H9 (cell line): ENCODE results near the gene GRXCR2. TPM values are rescaled to one million over a fixed set of nuclear protein-coding genes. Genes with fewer than 3 reads are reported as not detected.

Experiments used
- DNase-seq: peaks from one replicate; pipeline ENCODE4 v3.0.0-alpha.2; 2017
- H2AFZ ChIP-seq: one replicate; pipeline ENCODE4 v1.6.1; 2013; ENCODE audit warnings: mild to moderate bottlenecking, low read length, control low read depth, moderate library complexity
- H2AK5ac ChIP-seq: 2 replicates; pipeline ENCODE4 v1.6.1; 2013; ENCODE audit warnings: low read length, control low read depth, mixed read lengths; ENCODE audit not compliant: insufficient read length
- H2BK120ac ChIP-seq: one replicate; pipeline ENCODE4 v1.6.1; 2013; ENCODE audit warnings: low read depth, mild to moderate bottlenecking, low read length, control low read depth, inconsistent platforms; ENCODE audit not compliant: poor library complexity, severe bottlenecking
- H2BK12ac ChIP-seq: 2 replicates; pipeline ENCODE4 v1.6.1; 2013; ENCODE audit warnings: low read length, control low read depth, mixed read lengths, low read depth; ENCODE audit not compliant: insufficient read length
- H2BK15ac ChIP-seq: 2 replicates; pipeline ENCODE4 v1.6.1; 2013; ENCODE audit warnings: low read depth, low read length, control low read depth
- H2BK20ac ChIP-seq: one replicate; pipeline ENCODE4 v1.6.1; 2013; ENCODE audit warnings: low read depth, mild to moderate bottlenecking, low read length, control low read depth, inconsistent platforms; ENCODE audit not compliant: poor library complexity, severe bottlenecking
- H2BK5ac ChIP-seq: 2 replicates; pipeline ENCODE4 v1.6.1; 2013; ENCODE audit warnings: low read length, control low read depth, mixed read lengths; ENCODE audit not compliant: insufficient read length
- H3K14ac ChIP-seq: 2 replicates; pipeline ENCODE4 v1.6.1; 2013; ENCODE audit warnings: low read length, control low read depth; ENCODE audit not compliant: insufficient read depth
- H3K18ac ChIP-seq: 2 replicates; pipeline ENCODE4 v1.6.1; 2013; ENCODE audit warnings: low read depth, mild to moderate bottlenecking, mixed read lengths, low read length, control low read depth; ENCODE audit not compliant: insufficient read length
- H3K23ac ChIP-seq: 2 replicates; pipeline ENCODE4 v1.6.1; 2013; ENCODE audit warnings: low read length, control low read depth, mixed read lengths, low read depth; ENCODE audit not compliant: insufficient read length
- H3K23me2 ChIP-seq: 2 replicates; pipeline ENCODE4 v1.6.1; 2013; ENCODE audit warnings: low read depth, mild to moderate bottlenecking, mixed read lengths, low read length, control low read depth; ENCODE audit not compliant: insufficient read length, poor library complexity, severe bottlenecking
- H3K27ac ChIP-seq: 2 replicates; pipeline ENCODE4 v1.5.1; 2013; ENCODE audit warnings: low read length, control low read depth, mixed read lengths, low read depth; ENCODE audit not compliant: insufficient read length
- H3K27me3 ChIP-seq: 2 replicates; pipeline ENCODE4 v1.6.1; 2013; ENCODE audit warnings: low read length, control low read depth, inconsistent platforms; ENCODE audit not compliant: insufficient read depth
- H3K4ac ChIP-seq: 2 replicates; pipeline ENCODE4 v1.6.1; 2013; ENCODE audit warnings: low read depth, mild to moderate bottlenecking, control low read depth, inconsistent platforms, low read length, moderate library complexity
- H3K4me1 ChIP-seq: 2 replicates; pipeline ENCODE4 v1.6.1; 2013; ENCODE audit warnings: low read length, control low read depth, inconsistent platforms; ENCODE audit not compliant: insufficient read depth
- H3K4me2 ChIP-seq: 2 replicates; pipeline ENCODE4 v1.6.1; 2013; ENCODE audit warnings: low read length, control low read depth, mixed read lengths; ENCODE audit not compliant: insufficient read length, insufficient read depth
- H3K56ac ChIP-seq: 2 replicates; pipeline ENCODE4 v1.6.1; 2013; ENCODE audit warnings: low read depth, mild to moderate bottlenecking, mixed read lengths, low read length, control low read depth; ENCODE audit not compliant: insufficient read length
- H3K79me1 ChIP-seq: 2 replicates; pipeline ENCODE4 v1.6.1; 2013; ENCODE audit warnings: low read depth, mild to moderate bottlenecking, moderate library complexity, low read length, control low read depth, inconsistent platforms; ENCODE audit not compliant: insufficient read depth, poor library complexity, severe bottlenecking
- H3K79me2 ChIP-seq: 2 replicates; pipeline ENCODE4 v1.6.1; 2013; ENCODE audit warnings: low read length, control low read depth, inconsistent platforms; ENCODE audit not compliant: insufficient read depth
- H3K9ac ChIP-seq: 2 replicates; pipeline ENCODE4 v1.6.1; 2013; ENCODE audit warnings: low read length, control low read depth, mixed read lengths; ENCODE audit not compliant: insufficient read length; ENCODE audit errors: extremely low read depth
- H3K9me3 ChIP-seq: one replicate; pipeline ENCODE4 v1.6.1; 2013; ENCODE audit warnings: low read depth, low read length, inconsistent platforms; ENCODE audit not compliant: control insufficient read depth
- H3T11ph ChIP-seq: one replicate; pipeline ENCODE4 v1.6.1; 2013; ENCODE audit warnings: mild to moderate bottlenecking, low read length, control low read depth, inconsistent platforms
- H4K20me1 ChIP-seq: one replicate; pipeline ENCODE4 v1.6.1; 2013; ENCODE audit not compliant: control insufficient read depth, insufficient read length, insufficient read depth
- H4K5ac ChIP-seq: 2 replicates; pipeline ENCODE4 v1.6.1; 2013; ENCODE audit warnings: low read depth, mild to moderate bottlenecking, mixed read lengths, low read length, control low read depth; ENCODE audit not compliant: insufficient read length
- H4K8ac ChIP-seq: replicated peaks from 2 replicates; pipeline ENCODE4 v1.6.1; 2013; ENCODE audit warnings: low read length, control low read depth, mixed read lengths, low read depth; ENCODE audit not compliant: insufficient read length
- H4K91ac ChIP-seq: 2 replicates; pipeline ENCODE4 v1.6.1; 2013; ENCODE audit warnings: low read depth, mild to moderate bottlenecking, moderate library complexity, mixed read lengths, low read length, control low read depth; ENCODE audit not compliant: insufficient read length
- H3K27ac Mint-ChIP-seq, 3 experiments: 2 replicates in 2 of 3; 3 replicates in 1 of 3; pipeline ENCODE4 v1.8.0; 2020 to 2021; ENCODE audit warnings: mixed read lengths in 3 of 3, mild to moderate bottlenecking in 1 of 3, moderate library complexity in 1 of 3
- H3K27me3 Mint-ChIP-seq: 2 replicates; pipeline ENCODE4 v1.8.0; 2021; ENCODE audit warnings: low read depth, mild to moderate bottlenecking, moderate library complexity, mixed read lengths
- H3K36me3 Mint-ChIP-seq, 3 experiments: 2 replicates in 2 of 3; 3 replicates in 1 of 3; pipeline ENCODE4 v1.8.0; 2020 to 2021; ENCODE audit warnings: low read depth in 3 of 3, mixed read lengths in 3 of 3; ENCODE audit not compliant: insufficient read depth in 1 of 3
- H3K4me1 Mint-ChIP-seq, 2 experiments: 2 replicates each; pipeline ENCODE4 v1.8.0; 2020; ENCODE audit warnings: mixed read lengths in 2 of 2
- H3K4me3 Mint-ChIP-seq, 2 experiments: 2 replicates in 1 of 2; 3 replicates in 1 of 2; pipeline ENCODE4 v1.8.0; 2020 to 2021; ENCODE audit warnings: mild to moderate bottlenecking in 2 of 2, mixed read lengths in 2 of 2, moderate library complexity in 1 of 2
- H3K9me3 Mint-ChIP-seq, 2 experiments: 2 replicates in 1 of 2; 3 replicates in 1 of 2; pipeline ENCODE4 v1.8.0; 2020; ENCODE audit warnings: mild to moderate bottlenecking in 2 of 2, mixed read lengths in 2 of 2, moderate library complexity in 1 of 2
- CTCF ChIP-seq: fragments of 200-600 bp; sonication (generic); conservative IDR thresholded peaks from 3 replicates; pipeline ENCODE4 v1.8.0; 2021; ENCODE audit warnings: antibody characterized with exemption, mild to moderate bottlenecking
- WGBS: extraction: QIAGEN DNeasy Blood & Tissue Kit; methylation state at CpG from one replicate; pipeline ENCODE4 v1.1.7; 2013; ENCODE audit warnings: missing lambda C conversion rate, low lambda C conversion rate, mixed read lengths; ENCODE audit not compliant: insufficient read length; ENCODE audit errors: extremely low coverage; 5-methylcytosine and 5-hydroxymethylcytosine counted together
- total RNA-seq: library from RNA; stranded (reverse); gene quantifications from 2 replicates; pipeline ENCODE4 v1.2.1, GENCODE V29; 2021

Gene GRXCR2
- total RNA-seq, 1 experiment from 2014 or later: not detected

GRCh38 chr5:145908206-145908960, 35.6 kb upstream of the GRXCR2 start:
- H3K18ac ChIP-seq: no peak overlapping the region
- H4K20me1 ChIP-seq: no peaks in the 10 kb centered on the region
- Mint-ChIP-seq H3K27me3 (peaks cover 1% of the 10 kb centered on the region; the same call in 1 of the 2 replicates), H3K9me3 (no peaks in the 10 kb centered on the region), H3K36me3 (no peaks in the 10 kb centered on the region), H3K27ac (no peak overlapping the region), H3K4me1 (peaks cover 4% of the 10 kb centered on the region in 2 experiments), H3K4me3 (no peak overlapping the region)
- peak; percentile 61 for TF ChIP-seq CTCF
- no peak overlapping the region for H3K4ac ChIP-seq
- no peaks in the 10 kb centered on the region for H3K79me2 ChIP-seq
- H3K9me3 ChIP-seq: no peaks in the 10 kb centered on the region
- H3K56ac ChIP-seq: no peak overlapping the region
- H3K4me1 ChIP-seq: no peaks in the 10 kb centered on the region
- H2BK12ac ChIP-seq: no peak overlapping the region
- H2BK120ac ChIP-seq: no peak overlapping the region
- no CpG with 5 or more reads among the region's 3 CpGs for WGBS
- no peak overlapping the region for H4K91ac ChIP-seq
- H3T11ph ChIP-seq: no peak overlapping the region
- no peak overlapping the region for H2AFZ ChIP-seq
- H3K23ac ChIP-seq: no peak overlapping the region
- no peak overlapping the region for H3K9ac ChIP-seq
- H2AK5ac ChIP-seq: no peak overlapping the region
- H2BK15ac ChIP-seq: no peak overlapping the region
- no peak overlapping the region for H2BK20ac ChIP-seq
- no peak overlapping the region for H3K27ac ChIP-seq
- no peaks in the 10 kb centered on the region for H3K79me1 ChIP-seq
- H2BK5ac ChIP-seq: no peak overlapping the region
- no peaks in the 10 kb centered on the region for H3K27me3 ChIP-seq
- H3K14ac ChIP-seq: no peak overlapping the region
- H3K4me2 ChIP-seq: no peak overlapping the region
- no peak overlapping the region for H4K5ac ChIP-seq
- no peak overlapping the region for H4K8ac ChIP-seq
- H3K23me2 ChIP-seq: no peaks in the 10 kb centered on the region
- no peak for DNase-seq
